Right lobe of liver (tissue), 4 donors: ENCODE measurements around the gene YOD1.

ENCODE experiments used
- CTCF ChIP-seq, 4 donors: fragments of 200-600 bp in 3 of 4; fragments of 450-650 bp in 1 of 4; IDR thresholded peaks; one replicate each; pipeline versions ENCODE4 v1.5.1 to v1.8.0; 2016 to 2022; ENCODE audit warnings: antibody characterized with exemption in 4 of 4, mild to moderate bottlenecking in 2 of 4
- POLR2A ChIP-seq: fragments of 450-650 bp; IDR thresholded peaks from one replicate; pipeline ENCODE4 v1.6.1; 2017; ENCODE audit warnings: antibody characterized with exemption, mild to moderate bottlenecking
- donor health status: DM: no; HTN: no; CAD: no.
- donor health status: DM: no; HTN: no; CAD: no.
- donor health status: DM: no; HTN: yes; CAD: no.

DNA sequence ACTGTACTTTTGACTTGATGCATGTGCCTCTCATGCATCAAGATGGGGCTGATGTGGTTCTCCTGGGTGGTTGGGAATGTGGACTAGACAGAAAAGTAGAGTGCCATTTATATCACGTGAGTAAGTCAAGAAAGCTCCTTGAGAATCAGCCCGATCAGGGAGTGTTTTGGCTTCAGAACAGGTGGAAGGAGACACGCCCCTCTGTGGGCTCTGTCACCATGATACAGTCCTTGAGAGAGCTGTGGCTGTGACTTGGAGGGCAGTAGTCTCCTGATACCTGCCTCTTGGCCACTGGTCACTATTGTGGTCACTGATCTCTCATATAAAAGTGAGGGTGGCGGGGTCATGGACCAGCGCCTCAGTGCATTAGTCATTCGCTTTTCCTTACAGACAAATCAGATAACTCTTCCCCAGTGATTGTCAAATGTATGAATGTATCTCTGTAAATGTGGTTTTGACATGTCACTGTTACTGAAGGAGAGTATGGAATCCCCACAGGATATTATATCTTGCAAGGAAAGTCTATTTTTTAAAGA lies 28.8 kb upstream of the YOD1 start:
- TF ChIP-seq CTCF (IDR thresholded peaks at IDR 0.05) (no peak), POLR2A (no peak)
